Measurements from ENCODE around the gene KCND3.
A peak's percentile ranks its signal among the peaks of the same experiment; 100 is the strongest.

The KCND3 gene

GRCh38 chr1:111813440-111814304 lies 175.8 kb downstream of the KCND3 start:
- no peak for DNase-seq (ENCODE audit: low read depth)
- no peak overlapping the region for H3K4me3 ChIP-seq (ENCODE audit: low read length)
- TF ChIP-seq, protein P1, sequence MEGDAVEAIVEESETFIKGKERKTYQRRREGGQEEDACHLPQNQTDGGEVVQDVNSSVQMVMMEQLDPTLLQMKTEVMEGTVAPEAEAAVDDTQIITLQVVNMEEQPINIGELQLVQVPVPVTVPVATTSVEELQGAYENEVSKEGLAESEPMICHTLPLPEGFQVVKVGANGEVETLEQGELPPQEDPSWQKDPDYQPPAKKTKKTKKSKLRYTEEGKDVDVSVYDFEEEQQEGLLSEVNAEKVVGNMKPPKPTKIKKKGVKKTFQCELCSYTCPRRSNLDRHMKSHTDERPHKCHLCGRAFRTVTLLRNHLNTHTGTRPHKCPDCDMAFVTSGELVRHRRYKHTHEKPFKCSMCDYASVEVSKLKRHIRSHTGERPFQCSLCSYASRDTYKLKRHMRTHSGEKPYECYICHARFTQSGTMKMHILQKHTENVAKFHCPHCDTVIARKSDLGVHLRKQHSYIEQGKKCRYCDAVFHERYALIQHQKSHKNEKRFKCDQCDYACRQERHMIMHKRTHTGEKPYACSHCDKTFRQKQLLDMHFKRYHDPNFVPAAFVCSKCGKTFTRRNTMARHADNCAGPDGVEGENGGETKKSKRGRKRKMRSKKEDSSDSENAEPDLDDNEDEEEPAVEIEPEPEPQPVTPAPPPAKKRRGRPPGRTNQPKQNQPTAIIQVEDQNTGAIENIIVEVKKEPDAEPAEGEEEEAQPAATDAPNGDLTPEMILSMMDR (conservative IDR thresholded peaks at IDR 0.05; ENCODE audit: low read length), result peak; percentile 34

DNA sequence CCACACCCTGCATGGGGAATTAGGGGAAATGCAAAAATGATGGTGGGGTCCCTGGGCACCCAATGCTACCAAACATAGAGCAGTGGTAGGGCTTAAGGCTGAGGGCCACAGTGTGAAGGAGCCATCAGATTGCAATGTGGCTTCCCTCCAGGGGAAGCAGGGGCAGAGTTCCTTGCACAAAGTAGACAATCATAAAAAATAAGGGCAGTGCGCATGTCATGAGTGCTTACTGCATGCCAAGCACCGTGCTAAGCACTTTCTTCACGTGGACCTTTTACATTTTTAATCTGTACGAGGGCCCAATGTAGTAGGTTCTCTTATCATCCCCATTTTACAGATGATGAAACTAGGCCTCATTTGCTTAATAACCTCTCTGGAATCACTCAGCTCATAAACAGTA lies 177.2 kb downstream of the KCND3 start:
- DNase-seq (ENCODE audit: low read depth), result no peak
- TF ChIP-seq, protein P1 (conservative IDR thresholded peaks at IDR 0.05; ENCODE audit: low read length), result no peak
- H3K4me3 ChIP-seq (ENCODE audit: low read length), result no peak overlapping the region

GRCh38 chr1:111811891-111812290 lies 177.6 kb downstream of the KCND3 start:
- DNase-seq (ENCODE audit: low read depth), result no peak
- TF ChIP-seq, protein P1 (conservative IDR thresholded peaks at IDR 0.05; ENCODE audit: low read length), result no peak
- H3K4me3 ChIP-seq (ENCODE audit: low read length), result no peak overlapping the region

GRCh38 chr1:111805251-111805650 lies 184.2 kb downstream of the KCND3 start:
- DNase-seq (ENCODE audit: low read depth), result no peak
- TF ChIP-seq, protein P1 (conservative IDR thresholded peaks at IDR 0.05; ENCODE audit: low read length), result no peak

GRCh38 chr1:111804776-111805175 lies 184.7 kb downstream of the KCND3 start:
- no peak for DNase-seq (ENCODE audit: low read depth)
- TF ChIP-seq, protein P1 (conservative IDR thresholded peaks at IDR 0.05; ENCODE audit: low read length), result no peak
- no peak overlapping the region for H3K4me3 ChIP-seq (ENCODE audit: low read length)

More at GRCh38 chr1:111805251-111805650, 184.2 kb downstream of the KCND3 start:
- H3K4me3 ChIP-seq (ENCODE audit: low read length), result no peak overlapping the region

GRCh38 chr1:111803951-111804350 lies 185.5 kb downstream of the KCND3 start:
- DNase-seq (ENCODE audit: low read depth), result no peak
- TF ChIP-seq, protein P1 (conservative IDR thresholded peaks at IDR 0.05; ENCODE audit: low read length), result no peak
- no peak overlapping the region for H3K4me3 ChIP-seq (ENCODE audit: low read length)

- no peak overlapping the region for H3K4me3 ChIP-seq (ENCODE audit: low read length)
- DNase-seq (ENCODE audit: low read depth), result no peak
- TF ChIP-seq, protein P1 (conservative IDR thresholded peaks at IDR 0.05; ENCODE audit: low read length), result no peak
These were observed 186.5 kb downstream of the KCND3 start for GRCh38 chr1:111802984-111803383.

Data from AG10803 (cell line).